ENCODE results near the gene RER1.

GRCh38 chr1:2447276-2448097 lies 55.8 kb downstream of the RER1 start:
- TF ChIP-seq, protein P1, sequence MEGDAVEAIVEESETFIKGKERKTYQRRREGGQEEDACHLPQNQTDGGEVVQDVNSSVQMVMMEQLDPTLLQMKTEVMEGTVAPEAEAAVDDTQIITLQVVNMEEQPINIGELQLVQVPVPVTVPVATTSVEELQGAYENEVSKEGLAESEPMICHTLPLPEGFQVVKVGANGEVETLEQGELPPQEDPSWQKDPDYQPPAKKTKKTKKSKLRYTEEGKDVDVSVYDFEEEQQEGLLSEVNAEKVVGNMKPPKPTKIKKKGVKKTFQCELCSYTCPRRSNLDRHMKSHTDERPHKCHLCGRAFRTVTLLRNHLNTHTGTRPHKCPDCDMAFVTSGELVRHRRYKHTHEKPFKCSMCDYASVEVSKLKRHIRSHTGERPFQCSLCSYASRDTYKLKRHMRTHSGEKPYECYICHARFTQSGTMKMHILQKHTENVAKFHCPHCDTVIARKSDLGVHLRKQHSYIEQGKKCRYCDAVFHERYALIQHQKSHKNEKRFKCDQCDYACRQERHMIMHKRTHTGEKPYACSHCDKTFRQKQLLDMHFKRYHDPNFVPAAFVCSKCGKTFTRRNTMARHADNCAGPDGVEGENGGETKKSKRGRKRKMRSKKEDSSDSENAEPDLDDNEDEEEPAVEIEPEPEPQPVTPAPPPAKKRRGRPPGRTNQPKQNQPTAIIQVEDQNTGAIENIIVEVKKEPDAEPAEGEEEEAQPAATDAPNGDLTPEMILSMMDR (conservative IDR thresholded peaks at IDR 0.05 in 1 of 2, IDR thresholded peaks at IDR 0.05 in 1 of 2; ENCODE audit: extremely low read depth in 1 of 2, insufficient read depth in 1 of 2, low read depth in 1 of 2, low read length in 2 of 2), result no peak
- TF ChIP-seq EZH2 (IDR thresholded peaks at IDR 0.05; ENCODE audit: borderline replicate concordance, low read length), result no peak
